HG02610 (cell line): ENCODE data around the gene FRMD4A.
"Not testable (repeated sequence)": the region's sequence is repeated elsewhere in the genome, so short reads cannot be mapped to it uniquely, and the experiment has no call there.

Experiments
- ATAC-seq: cut with Tn5 transposase; IDR thresholded peaks from one replicate; pipeline ENCODE4 v1.9.1; 2021; ENCODE audit warnings: mild to moderate bottlenecking, moderate library complexity; ENCODE audit not compliant: unreplicated experiment

FRMD4A gene

DNA sequence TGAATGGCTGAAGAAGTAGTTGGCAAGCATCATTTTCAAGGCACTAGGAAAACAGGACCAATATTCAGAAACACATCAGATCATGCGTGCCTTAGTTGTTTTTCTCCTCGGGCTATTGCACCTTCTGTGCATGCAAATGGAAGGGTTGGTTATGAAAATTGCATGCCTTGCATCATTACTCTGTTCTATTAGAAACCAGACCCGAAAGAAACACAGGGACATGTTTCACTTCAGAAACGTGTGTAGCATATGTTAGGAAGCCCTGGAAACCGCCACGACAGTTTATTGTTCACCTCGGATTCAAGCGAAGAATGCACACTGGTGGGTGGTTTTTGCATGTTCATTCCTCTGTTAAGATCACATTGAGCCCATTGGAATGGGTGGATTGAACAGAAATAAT lies 214.7 kb downstream of the FRMD4A start:
- no peak for ATAC-seq

DNA sequence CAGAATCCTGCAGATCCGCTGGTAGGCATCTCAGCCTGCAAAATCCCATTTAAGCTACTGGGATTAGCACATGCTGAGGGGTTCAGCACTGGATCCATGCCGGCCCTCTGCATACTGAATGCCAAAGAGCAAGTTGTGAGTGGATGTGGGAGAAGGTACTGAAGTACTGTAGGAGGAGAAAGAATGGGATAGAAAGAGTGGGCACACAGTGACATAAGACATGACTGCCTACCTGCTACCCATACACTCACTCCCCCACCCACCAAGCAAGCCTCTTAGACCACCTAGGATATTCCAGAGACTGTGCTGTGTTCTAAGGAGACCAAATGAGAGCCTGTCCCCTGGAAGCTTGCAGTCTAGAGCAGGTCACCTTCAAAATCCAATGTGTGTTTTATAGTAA lies 215.9 kb downstream of the FRMD4A start:
- ATAC-seq = no peak

DNA sequence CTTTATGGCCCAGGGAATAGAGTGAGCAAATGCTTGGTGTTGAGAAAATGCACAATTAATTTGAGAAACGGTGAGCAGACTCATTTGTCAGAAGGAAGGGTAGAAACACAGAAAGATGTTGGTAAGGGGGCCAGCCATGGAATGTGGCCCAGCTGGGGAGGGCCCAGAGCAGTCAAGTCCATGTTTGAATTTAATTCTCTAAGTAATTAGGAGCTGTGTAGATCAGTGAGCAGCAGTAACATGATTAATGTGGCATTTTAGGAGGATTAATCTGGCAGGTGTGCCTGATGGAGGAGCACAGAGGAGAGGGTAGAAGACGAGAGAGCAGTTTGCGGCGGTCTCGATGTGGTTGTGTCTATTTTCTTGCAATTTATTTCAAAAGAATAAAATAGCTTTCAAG lies 218.7 kb downstream of the FRMD4A start:
- no peak for ATAC-seq

DNA sequence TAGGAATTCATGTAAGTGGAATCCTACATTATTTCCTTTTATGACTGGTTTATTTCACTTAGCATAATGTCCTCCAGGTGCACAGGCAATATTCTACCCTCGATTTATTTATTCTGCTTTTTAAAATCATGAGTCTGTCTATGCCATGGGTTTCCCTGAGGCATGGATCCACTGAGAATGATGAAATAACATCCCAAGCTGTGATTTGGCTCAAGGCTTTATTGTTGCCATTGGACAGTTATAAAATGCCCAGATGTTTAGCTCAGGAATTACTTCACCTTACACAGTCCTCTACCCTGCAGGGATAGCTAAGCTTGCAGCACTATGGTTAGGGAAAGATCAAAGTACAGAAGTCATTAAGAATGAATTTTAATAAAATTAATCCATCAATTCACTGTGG lies 219.5 kb downstream of the FRMD4A start:
- no peak for ATAC-seq

DNA sequence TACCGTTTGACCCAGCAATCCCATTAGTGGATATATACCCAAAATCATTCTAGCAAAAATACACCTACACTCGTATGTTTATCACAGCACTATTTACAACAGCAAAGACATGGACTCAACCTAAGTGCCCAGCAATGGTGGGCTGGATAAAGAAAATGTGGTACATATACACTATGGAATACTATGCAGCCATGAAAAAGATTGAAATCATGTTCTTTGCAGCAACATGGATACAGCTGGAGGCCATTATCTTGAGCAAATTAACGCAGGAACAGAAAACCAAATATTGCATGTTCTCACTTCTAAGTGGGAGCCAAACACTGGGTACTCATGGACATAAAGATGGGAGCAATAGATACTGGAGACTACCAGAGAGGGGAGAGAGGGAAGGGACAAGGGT lies 223.9 kb downstream of the FRMD4A start:
- no peak for ATAC-seq

DNA sequence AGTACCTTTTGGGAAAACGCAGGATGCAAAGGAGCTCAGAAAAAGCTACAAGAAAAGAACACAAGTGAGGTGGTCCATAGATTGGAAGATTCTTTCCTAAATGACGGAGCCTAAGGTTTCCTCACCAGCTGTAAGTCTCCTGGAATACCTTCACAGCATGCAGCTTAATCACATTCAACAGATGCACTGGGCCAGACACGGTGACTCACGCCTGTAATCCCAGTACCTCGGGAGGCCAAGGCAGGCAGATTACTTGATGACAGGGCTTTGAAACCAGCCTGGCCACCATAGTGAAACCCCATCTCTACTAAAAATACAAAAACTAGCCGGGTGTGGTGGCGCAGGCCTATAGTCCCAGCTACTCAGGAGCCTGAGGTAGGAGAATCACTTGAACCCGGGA lies 228.7 kb downstream of the FRMD4A start:
- no peak for ATAC-seq

DNA sequence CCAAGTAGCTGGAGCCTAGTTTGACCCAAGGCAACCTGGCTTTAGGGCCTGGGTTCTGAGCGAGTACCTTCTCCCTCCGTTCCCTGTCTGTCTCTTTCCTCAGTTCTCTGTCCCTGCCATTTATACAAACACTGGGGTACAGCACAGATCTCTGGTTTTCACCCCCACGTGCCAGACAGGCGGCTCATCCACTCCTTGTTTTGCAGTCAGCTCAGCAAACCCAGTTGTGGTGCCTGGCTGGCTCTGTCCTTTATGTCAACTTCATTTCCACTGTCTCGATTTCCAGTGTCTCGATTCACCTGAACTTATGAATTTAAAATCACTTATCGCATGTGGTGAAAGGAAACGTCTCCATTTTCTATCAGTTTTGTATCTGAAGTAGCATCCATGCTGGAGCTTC lies 230.8 kb downstream of the FRMD4A start:
- no peak for ATAC-seq

DNA sequence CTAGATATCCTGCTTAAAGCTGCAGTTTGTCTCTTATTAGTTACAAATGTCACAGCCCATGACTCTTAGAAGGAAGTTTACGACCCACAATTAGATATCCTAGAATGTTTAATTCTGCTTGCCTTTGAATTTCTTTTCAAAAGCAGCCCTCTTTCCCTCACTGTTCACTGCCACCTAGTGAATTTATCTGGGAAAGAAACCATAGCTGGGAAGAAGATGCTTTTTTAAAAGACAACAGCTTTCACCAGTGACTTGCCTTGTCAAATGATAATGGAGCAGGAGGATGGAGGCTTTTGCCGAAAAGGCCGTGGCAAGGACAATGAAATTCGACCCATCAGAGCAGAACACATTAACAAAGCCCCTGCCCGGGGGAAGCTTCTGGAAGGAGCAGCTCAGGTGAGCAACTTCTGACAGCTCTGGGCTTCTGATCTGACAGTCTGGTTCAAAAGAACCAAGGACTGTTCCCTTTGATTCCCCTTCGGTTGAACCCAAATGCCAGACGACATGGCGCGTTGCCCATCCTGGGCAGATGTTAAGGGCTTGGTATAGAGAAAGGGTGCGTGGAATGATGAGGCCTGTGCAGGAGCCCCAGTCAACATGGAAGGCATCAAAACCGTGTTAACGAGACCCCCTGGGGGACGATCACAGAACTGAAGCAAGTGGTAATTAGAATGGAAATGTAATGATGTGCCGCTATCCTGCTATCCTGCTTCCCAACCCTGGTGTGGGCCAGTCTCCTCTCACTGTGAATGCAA lies 236.8 kb downstream of the FRMD4A start:
- ATAC-seq = no peak

DNA sequence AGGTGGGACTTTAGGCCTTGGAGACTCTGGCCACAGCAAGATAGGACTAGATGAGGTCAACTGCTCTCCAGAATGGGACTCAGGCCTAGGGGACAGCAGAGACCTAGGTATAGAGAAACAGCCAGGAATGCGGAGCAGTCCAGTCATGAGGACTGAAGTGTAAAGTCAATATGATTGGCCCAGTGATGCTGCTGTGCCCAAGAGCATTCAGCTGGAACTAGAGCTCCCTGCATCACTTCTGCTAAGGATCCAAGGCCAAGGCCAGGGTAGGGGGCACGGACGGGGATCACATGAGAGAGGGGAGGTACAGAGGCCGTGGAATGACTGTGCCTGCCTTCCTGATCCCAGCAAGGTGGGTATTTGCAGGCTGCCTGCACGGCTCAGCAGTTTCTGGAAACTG lies 237.9 kb downstream of the FRMD4A start:
- no peak for ATAC-seq

DNA sequence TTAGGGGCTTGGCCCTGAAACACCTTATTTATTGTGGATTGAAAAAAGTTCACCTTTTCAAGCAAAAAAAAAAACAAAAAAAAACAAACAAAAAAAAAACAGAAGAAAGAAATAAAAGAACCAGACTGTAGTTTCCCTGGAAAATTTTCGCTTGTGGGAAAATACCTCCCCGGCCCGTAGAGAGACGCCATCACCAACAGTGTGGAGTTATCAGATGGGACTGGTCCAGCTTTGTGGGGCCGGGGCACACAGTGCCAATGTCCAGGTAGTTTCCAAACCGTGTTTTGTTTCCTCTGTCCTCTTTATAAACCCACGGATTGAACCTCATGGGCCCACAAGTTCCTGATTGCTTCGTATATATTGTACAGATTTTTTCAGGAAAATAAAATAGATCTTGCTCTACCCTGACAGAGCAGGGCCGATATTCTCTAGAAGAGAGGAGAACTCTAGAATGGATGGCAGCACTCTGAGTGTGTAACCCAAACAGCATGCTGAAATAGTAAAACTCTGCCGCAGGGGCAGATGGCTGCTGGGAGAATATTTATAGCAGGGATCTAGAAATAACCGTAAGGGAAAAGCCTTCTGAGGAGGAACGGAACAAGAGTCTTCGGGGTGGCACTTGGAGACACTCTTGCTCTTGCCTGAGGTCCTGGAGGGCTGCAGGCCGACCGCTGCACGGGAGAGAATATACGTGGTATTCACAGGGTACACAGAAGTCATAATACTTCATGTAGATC lies 241.0 kb downstream of the FRMD4A start:
- no peak for ATAC-seq

DNA sequence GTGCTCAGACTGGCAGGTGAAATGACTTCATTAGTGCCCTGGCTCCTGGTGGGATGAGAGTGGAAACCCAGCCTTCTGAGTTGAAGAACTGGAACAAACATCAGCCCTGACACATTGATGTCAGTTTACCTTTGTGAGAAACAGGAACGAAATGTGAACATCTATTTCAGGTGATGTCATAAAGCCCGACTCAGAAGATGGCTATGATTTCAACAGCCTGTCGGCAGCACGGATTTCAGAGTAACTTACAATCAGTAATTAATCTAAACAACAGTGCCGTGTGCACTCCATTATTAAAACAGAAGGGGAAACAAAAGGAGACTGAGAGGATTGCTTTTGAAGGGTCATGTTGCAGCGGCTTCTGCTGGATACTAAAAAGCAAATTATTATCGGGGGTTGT lies 243.2 kb downstream of the FRMD4A start:
- no peak for ATAC-seq

DNA sequence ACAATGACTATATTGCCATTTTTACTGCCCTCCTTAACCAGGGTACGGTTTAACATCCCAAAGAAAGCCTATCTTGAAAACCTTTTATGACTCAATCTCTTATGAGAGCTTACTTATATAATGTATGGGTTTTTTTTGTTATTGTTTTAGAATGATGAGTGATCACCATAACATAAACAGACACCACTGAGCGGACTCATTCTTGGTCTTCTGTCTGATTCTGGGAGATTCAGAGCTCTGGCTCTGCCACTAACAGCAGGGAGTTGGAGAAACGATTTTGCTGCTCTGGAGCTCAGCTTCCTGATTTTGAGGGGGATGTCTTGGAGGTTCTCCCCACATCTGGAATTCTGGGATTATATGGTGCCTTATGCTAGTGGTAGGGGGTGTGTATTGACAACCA lies 244.1 kb downstream of the FRMD4A start:
- ATAC-seq = no peak

DNA sequence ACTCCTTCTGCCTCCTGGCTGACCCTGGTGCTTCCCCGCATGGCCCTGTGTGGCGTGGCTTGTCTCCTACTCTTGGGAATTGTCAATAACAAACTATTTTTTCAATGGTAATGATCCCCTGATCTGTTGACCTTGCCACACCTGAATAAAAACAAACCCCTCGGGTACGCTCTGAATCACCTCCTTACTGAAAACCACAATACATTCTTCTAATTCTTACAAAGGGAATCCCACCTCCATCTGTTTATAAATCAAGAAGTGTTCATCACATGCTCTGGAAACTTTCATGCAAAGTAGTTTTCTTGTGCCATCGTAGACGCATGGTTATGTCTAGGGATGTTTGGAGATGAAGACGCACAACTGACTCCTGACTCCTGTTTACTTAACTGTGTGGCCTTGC lies 245.8 kb downstream of the FRMD4A start:
- no peak for ATAC-seq

DNA sequence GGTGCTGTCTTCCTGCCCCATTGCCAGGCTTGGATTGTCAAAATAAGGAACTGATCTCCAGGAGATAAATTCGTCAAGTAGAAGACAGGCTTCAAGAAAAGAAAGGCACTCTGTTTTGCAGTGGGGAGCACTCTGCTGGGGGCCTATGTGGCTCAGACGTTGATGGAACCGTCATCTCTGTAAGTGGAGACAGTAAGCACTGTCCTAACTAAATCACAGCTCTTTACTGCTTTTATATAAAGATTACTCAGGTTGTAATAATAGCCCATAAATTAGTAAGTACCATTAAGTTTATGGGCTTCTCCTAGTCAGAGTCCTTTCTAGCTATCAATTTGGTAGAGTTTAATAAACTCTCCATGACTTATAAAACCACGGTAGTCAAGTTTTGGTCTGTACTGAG lies 249.9 kb downstream of the FRMD4A start:
- no peak for ATAC-seq

DNA sequence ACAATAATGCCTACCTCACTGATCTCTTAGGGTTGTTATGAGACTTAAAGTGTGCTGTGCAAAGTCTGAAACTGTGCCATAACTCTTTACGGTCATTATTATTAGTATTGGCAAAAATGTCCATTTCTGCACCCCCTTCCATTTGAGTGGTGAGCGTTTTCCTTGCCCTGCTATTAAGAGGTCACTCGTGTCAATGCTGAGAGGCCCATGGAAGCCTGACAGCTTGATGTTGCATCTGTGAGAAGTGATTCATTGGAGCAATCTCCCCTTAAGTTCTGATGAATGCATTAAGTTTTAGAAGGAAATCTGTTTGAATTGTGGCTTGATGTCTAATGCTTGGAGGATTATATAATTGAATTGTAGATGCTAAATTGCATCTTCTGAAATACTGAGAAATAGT lies 253.3 kb downstream of the FRMD4A start:
- ATAC-seq = no peak

DNA sequence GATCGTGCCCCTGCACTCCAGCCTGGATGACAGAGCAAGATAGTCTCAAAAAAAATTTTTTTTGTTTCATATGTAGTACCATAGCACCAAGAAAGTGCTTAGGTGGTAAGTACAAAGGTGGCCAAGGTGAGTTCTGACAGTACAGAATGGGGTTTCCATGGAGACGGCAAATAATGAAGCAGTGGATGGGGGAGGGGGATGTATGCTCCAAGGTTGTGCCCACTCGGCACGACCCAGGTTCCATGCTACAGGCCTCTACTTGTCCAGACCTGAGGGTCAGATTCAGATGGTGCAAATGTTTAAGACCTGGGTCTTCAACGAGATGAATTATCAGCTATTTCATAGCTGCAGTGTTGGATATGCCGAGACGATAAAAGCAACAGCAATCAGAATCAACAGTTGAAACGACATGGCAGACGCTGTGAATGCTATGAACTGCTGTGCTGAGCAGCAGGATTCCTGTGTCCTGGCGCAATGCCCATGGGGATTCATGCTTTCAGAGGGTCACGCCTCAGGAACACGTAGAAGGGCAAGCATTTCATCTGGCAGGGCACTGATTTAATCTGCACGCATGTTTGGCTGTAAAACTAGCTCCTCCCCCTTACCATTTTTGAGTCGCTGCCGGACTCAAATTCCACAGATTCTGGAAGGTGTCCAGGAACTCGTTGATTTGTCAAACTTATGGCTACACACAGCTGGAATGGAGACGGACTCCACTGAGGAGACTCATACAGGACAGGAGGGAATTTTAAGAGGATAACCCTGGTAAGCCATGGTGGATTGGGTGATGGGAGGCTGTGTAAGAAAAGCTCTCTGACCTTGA lies 256.5 kb downstream of the FRMD4A start:
- no peak for ATAC-seq

DNA sequence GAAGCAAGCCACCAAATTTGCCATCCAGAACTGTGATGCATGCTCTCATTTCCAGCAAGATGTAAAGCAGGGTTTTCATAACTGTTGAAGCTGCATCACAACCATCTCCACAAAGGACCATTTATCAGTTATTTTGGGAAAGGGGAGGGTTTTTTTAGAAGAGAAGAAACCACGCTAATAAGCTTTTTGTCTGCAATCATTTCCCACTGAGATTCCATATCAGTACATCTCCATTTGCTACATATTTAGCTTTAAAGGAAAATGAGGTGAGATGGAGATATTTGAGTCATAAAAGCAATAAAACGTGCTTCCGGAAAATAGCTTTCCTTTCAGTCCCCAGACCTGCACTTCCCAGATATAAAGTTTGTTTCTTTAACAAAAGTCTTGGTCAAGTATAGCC lies 258.2 kb downstream of the FRMD4A start:
- no peak for ATAC-seq

DNA sequence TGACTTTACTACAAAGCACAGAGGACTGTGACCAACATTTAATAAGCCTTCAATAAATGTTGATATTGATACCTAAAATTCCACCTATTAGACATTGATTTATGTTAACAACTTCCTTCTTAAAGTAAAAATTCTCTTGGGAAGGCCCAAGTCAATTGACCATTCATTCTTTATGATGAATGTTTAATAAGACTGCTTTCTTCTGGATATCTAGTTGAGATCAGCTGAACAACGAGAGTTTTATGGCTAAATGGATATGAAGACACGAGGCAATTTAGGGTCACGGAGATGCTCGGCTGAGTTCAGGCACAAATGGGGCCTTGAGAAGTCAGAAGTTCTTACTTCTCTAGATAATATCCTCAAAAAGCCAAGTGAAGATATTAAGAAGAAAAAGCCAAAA lies 258.8 kb downstream of the FRMD4A start:
- ATAC-seq = no peak

DNA sequence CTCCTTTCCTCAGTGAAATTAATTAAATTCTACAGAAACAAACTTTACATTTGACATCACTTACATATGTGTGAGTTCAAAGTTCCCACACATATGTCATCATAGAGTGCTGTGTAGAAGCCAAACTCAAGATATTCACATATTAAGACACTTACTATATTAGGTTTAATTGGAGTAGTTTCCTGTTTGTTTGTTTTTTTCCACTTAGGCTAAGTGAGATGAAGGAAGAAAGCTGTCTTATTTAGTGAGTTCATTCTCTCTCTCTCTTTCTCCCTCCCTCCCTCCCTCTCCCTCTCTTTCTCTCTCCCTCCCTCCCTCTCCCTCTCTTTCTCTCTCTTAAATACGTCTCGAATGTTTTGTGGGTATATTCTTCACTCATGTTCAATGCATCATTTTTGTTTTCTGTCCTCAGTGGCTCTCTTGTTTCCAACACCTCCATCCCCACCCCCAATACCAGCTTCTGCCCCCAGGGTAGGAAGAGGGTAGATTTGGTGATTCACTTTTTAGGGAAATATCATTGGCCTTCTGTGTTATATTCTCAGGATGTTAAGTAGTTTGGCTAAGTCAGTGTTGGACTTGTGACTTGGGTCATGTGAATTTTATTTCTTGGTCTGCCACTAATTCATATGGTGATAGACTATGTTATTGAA lies 262.0 kb downstream of the FRMD4A start:
- ATAC-seq = no peak

DNA sequence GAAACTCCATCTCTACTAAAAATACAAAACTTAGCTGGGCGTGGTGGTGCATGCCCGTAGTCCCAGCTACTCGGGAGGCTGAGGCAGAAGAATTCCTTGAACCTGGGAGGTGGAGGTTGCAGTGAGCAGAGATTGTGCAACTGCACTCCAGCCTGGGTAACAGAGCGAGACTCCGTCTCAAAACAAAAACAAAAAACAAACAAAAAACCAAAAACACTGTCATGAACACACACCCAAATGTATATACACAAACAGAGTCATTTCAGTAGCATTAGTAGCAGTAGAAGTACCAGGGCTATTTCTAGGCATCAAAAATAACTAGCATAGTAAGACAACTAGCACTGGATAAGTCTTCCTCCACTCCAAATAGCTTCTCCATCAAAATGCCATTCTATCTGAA lies 263.1 kb downstream of the FRMD4A start:
- ATAC-seq = not testable (repeated sequence)

DNA sequence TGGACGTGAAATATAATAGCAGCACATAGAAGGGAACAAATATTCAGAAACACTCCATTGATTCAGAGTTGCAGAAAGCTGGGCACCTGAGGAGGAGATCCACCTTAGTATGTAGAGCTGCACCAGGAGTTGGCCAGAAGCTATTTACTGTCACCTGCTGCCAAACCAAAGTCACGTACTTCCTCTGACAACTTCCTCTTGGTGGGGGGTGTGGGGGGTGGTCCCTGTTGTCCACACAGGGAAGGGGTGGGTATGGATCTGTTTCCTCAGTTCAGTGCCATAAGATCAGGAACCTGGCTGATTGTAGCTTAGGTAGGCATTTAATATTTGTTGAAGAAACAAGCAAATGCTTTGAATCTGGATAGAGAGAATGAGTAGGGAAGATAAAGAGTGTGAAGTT lies 264.6 kb downstream of the FRMD4A start:
- ATAC-seq = no peak
